K562 (cell line): ENCODE data around the gene UPF2. TPM values are rescaled to one million over a fixed set of nuclear protein-coding genes. Genes with fewer than 3 reads are reported as not detected.

Experiments used
- ERF ChIP-seq: fragments of 450-650 bp; formaldehyde crosslinking; IDR thresholded peaks from 2 replicates; pipeline ENCODE4 v1.4.0; 2020; ENCODE audit warnings: mild to moderate bottlenecking, mixed read lengths
- HDAC3 ChIP-seq: fragments of 450-650 bp; IDR thresholded peaks from 2 replicates; pipeline ENCODE4 v1.6.1; 2018; ENCODE audit warnings: borderline replicate concordance, mild to moderate bottlenecking, moderate library complexity; ENCODE audit not compliant: partially characterized antibody
- HNRNPK ChIP-seq: fragments of 200-400 bp; formaldehyde crosslinking; IDR thresholded peaks from one replicate; pipeline ENCODE4 v1.6.1; 2018; ENCODE audit warnings: mild to moderate bottlenecking, low read depth, low read length; ENCODE audit not compliant: poor library complexity, severe bottlenecking
- JUN ChIP-seq, 2 experiments: sonication (generic) in 1 of 2; formaldehyde crosslinking in 1 of 2; IDR thresholded peaks; 2 replicates each; pipeline versions ENCODE4 v1.6.1 to v1.8.0; 2012 to 2022; ENCODE audit warnings: borderline replicate concordance in 2 of 2, mild to moderate bottlenecking in 2 of 2, improper control_type of control experiment in 1 of 2, low read depth in 1 of 2, low read length in 1 of 2, missing genetic modification reagents in 1 of 2
- RFX1 ChIP-seq: fragments of 450-650 bp; IDR thresholded peaks from 2 replicates; pipeline ENCODE4 v1.6.1; 2016; ENCODE audit warnings: mild to moderate bottlenecking, moderate library complexity
- SMARCE1 ChIP-seq: fragments of 450-650 bp; IDR thresholded peaks from 2 replicates; pipeline ENCODE4 v1.7.1; 2016; ENCODE audit warnings: mild to moderate bottlenecking
- ZBTB40 ChIP-seq, 2 experiments: fragments of 450-650 bp in 1 of 2; sonication (generic) in 1 of 2; formaldehyde crosslinking in 1 of 2; IDR thresholded peaks; 2 replicates each; pipeline versions ENCODE4 v1.7.1 to v1.9.0; 2016 to 2022; ENCODE audit warnings: inconsistent platforms in 1 of 2, mild to moderate bottlenecking in 1 of 2, missing genetic modification reagents in 1 of 2
- ZNF143 ChIP-seq: sonication (generic); formaldehyde crosslinking; IDR thresholded peaks from 2 replicates; pipeline ENCODE4 v1.9.0; 2022; ENCODE audit warnings: mild to moderate bottlenecking, missing genetic modification reagents
- ZNF384 ChIP-seq: IDR thresholded peaks from 2 replicates; pipeline ENCODE4 v1.6.1; 2012; ENCODE audit warnings: low read depth, low read length, improper control_type of control experiment
- polyA plus RNA-seq, 8 experiments: library from polyadenylated mRNA; depleted of rRNA in 4 of 8; stranded (reverse) in 5 of 8; unstranded in 3 of 8; fragments of >200 nt; fragmentation: Nextera tagmentation in 2 of 8; fragmentation: Illumina TruSeq in 1 of 8; extraction: Ambion mirVana in 2 of 8; extraction: Trizol in 1 of 8; gene quantifications; 2 replicates each; pipeline versions ENCODE4 v1.2.1 to v1.2.3, GENCODE V29; 2011 to 2014; ENCODE audit warnings: inconsistent platforms in 1 of 8, missing spikeins in 1 of 8
- total RNA-seq, 7 experiments: library from RNA; depleted of rRNA in 6 of 7; stranded (reverse); fragments of >200 nt in 6 of 7; fragmentation: Illumina TruSeq in 2 of 7; extraction: Trizol in 2 of 7; gene quantifications; 2 replicates each; pipeline versions ENCODE4 v1.2.1 to v1.2.3, GENCODE V29; 2011 to 2021; ENCODE audit warnings: low replicate concordance in 1 of 7
- TF ChIP-seq, protein P1 (sequence below): fragments of 450-650 bp; IDR thresholded peaks from 2 replicates; pipeline ENCODE4 v1.6.1; 2016; ENCODE audit warnings: missing biosample characterization, missing genetic modification characterization
- TF ChIP-seq, protein P2 (sequence below): fragments of 450-650 bp; formaldehyde crosslinking; conservative IDR thresholded peaks from 2 replicates; pipeline ENCODE4 v1.4.0; 2022; ENCODE audit warnings: mild to moderate bottlenecking, missing genetic modification characterization

UPF2 gene
- total and polyA plus RNA-seq, 9 of the 15 experiments (the other 6 are each of a cell fraction or from before 2014, with no cell fraction given), result 13.9 to 37.7 (median 23.7) TPM

GRCh38 chr10:12041766-12042408 is 722 bp downstream of the UPF2 start (continued):
- 0 out of 2 replicates have a peak, but pooled peaks have one; percentile 24 for TF ChIP-seq ZBTB40 (IDR thresholded peaks at IDR 0.05)
- no peak for TF ChIP-seq ZBTB40 (CRISPR knock-in tag; IDR thresholded peaks at IDR 0.05)
- no peak for TF ChIP-seq JUN (IDR thresholded peaks at IDR 0.05; ENCODE audit: borderline replicate concordance, low read depth, low read length)
- no peak for TF ChIP-seq JUN (CRISPR knock-in tag; IDR thresholded peaks at IDR 0.05; ENCODE audit: borderline replicate concordance)
- TF ChIP-seq, protein P1, sequence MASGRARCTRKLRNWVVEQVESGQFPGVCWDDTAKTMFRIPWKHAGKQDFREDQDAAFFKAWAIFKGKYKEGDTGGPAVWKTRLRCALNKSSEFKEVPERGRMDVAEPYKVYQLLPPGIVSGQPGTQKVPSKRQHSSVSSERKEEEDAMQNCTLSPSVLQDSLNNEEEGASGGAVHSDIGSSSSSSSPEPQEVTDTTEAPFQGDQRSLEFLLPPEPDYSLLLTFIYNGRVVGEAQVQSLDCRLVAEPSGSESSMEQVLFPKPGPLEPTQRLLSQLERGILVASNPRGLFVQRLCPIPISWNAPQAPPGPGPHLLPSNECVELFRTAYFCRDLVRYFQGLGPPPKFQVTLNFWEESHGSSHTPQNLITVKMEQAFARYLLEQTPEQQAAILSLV (tag), result no peak
- no peak for TF ChIP-seq HDAC3
- peak; percentile 7; the same call in 1 of the 2 replicates for TF ChIP-seq ZNF143 (CRISPR knock-in tag)
- no peak for TF ChIP-seq ERF (CRISPR knock-in tag)
- TF ChIP-seq HNRNPK, result no peak
- TF ChIP-seq RFX1, result no peak
- no peak for TF ChIP-seq ZNF384
- TF ChIP-seq, protein P2, sequence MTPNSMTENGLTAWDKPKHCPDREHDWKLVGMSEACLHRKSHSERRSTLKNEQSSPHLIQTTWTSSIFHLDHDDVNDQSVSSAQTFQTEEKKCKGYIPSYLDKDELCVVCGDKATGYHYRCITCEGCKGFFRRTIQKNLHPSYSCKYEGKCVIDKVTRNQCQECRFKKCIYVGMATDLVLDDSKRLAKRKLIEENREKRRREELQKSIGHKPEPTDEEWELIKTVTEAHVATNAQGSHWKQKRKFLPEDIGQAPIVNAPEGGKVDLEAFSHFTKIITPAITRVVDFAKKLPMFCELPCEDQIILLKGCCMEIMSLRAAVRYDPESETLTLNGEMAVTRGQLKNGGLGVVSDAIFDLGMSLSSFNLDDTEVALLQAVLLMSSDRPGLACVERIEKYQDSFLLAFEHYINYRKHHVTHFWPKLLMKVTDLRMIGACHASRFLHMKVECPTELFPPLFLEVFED (CRISPR knock-in tag), result peak; percentile 78
- peak; percentile 32; the same call in 1 of the 2 replicates for TF ChIP-seq SMARCE1
